NT2/D1 (cell line): ENCODE data around the gene ARHGEF39.

Experiments
- SUZ12 ChIP-seq: IDR thresholded peaks from 2 replicates; pipeline ENCODE4 v1.6.1; 2011; ENCODE audit not compliant: insufficient read length, insufficient read depth; ENCODE audit errors: extremely low read depth
- YY1 ChIP-seq: IDR thresholded peaks from 2 replicates; pipeline ENCODE4 v1.6.1; 2011; ENCODE audit not compliant: insufficient read length, insufficient read depth
- ZNF274 ChIP-seq: IDR thresholded peaks from 2 replicates; pipeline ENCODE4 v1.6.1; 2011; ENCODE audit warnings: mild to moderate bottlenecking, low read depth, low read length

GRCh38 chr9:35691757-35692301, 26.8 kb upstream of the ARHGEF39 start:
- TF ChIP-seq SUZ12 (no peak), YY1 (no peak), ZNF274 (no peak)
